Upper lobe of right lung (tissue), 1 donor: ENCODE data around the gene KRT32. TPM values are rescaled to one million over a fixed set of nuclear protein-coding genes. Genes with fewer than 3 reads are reported as not detected.

Source experiments
- ATAC-seq: fragments of 200-7000 bp; cut with Tn5 transposase; one replicate; pipeline ENCODE4 v1.9.1; 2020; ENCODE audit warnings: mild to moderate bottlenecking, moderate library complexity
- DNase-seq: peaks from one replicate; pipeline ENCODE4 v3.0.0-alpha.2; 2020
- H3K27ac ChIP-seq: fragments of 200-600 bp; one replicate; pipeline ENCODE4 v1.8.0; 2022
- H3K27me3 ChIP-seq: fragments of 200-600 bp; one replicate; pipeline ENCODE4 v1.8.0; 2022; ENCODE audit warnings: mild to moderate bottlenecking
- H3K36me3 ChIP-seq: fragments of 200-600 bp; one replicate; pipeline ENCODE4 v1.8.0; 2022
- H3K4me1 ChIP-seq: fragments of 200-600 bp; one replicate; pipeline ENCODE4 v1.8.0; 2022
- H3K4me3 ChIP-seq: fragments of 200-600 bp; one replicate; pipeline ENCODE4 v1.8.0; 2022; ENCODE audit warnings: mild to moderate bottlenecking
- H3K9me3 ChIP-seq: fragments of 200-600 bp; one replicate; pipeline ENCODE4 v1.8.0; 2022
- intact Hi-C: fragments of 100-400 bp; cut with DNase I; formaldehyde crosslinking; loops from one replicate; pipeline ENCODE4 v1.11.0; 2022
- total RNA-seq: library from RNA; stranded (reverse); fragmentation: NEBNext Ultra II Directional; extraction: Animal tissue kit (Norgen Biotek cat#: 25700); gene quantifications from one replicate; pipeline ENCODE4 v1.2.1, GENCODE V29; 2021
- TF ChIP-seq, protein P1 (sequence below): fragments of 200-600 bp; IDR thresholded peaks from one replicate; pipeline ENCODE4 v1.8.0; 2022; ENCODE audit warnings: antibody characterized with exemption
- donor health status: DM: no; HTN: yes; CAD: no; lungs with severe emphysema.

The KRT32 gene
- total RNA-seq, 1 donor from 2014 or later, result not detected

DNA sequence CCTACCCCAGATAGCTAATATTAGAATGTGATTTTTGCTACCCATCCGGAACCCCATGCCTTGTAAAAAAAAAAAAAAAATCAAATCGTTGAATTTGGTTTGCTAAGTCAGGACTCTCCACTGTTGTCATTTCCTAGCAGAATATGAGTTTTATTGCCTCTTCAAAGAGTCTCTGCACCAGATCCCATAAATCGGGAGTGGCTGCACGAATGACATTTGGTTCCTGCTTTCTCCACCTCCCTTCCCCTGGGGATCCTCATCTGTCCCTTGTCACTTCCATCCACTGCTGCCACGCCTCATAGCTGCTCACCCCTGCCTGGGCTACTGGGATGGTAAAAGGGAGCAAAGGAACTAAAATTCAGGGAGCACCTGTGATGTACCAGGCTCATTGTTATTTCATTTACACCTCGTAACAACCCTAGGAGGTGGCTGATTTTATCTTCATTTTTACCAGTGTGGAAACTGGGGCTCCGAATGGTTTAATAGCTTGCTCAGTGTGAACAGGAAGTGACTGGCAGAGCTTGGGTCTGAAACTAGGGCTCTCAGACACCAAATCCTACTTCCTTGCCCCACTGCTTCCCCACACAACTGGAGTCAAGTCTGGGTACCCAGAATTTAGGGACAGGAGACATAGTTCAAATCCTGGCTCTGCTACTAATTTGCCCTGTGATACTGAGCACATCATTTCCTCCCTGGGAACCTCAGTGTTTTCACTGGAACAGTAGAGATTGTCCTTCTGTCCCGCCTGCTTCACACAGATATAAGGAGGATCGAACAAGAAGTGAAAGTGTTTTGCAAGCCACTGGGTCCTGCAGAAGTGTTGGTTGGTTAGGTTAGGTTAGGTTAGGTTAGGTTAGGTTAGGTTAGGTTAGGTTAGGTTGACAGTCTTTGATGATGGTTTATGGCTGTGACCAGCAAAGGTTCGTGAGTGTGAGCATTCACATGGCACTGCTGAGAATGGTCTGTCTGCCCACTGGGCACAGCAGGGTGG lies 23.1 kb upstream of the KRT32 start:
- DNase-seq (no peak), ATAC-seq (peak; percentile 17)
- Histone ChIP-seq H3K27ac (no peak overlapping the region), H3K4me1 (no peaks in the 10 kb centered on the region), H3K27me3 (peaks cover 4% of the 10 kb centered on the region), H3K4me3 (no peak overlapping the region), H3K36me3 (no peaks in the 10 kb centered on the region), H3K9me3 (no peaks in the 10 kb centered on the region)
- TF ChIP-seq, protein P1, sequence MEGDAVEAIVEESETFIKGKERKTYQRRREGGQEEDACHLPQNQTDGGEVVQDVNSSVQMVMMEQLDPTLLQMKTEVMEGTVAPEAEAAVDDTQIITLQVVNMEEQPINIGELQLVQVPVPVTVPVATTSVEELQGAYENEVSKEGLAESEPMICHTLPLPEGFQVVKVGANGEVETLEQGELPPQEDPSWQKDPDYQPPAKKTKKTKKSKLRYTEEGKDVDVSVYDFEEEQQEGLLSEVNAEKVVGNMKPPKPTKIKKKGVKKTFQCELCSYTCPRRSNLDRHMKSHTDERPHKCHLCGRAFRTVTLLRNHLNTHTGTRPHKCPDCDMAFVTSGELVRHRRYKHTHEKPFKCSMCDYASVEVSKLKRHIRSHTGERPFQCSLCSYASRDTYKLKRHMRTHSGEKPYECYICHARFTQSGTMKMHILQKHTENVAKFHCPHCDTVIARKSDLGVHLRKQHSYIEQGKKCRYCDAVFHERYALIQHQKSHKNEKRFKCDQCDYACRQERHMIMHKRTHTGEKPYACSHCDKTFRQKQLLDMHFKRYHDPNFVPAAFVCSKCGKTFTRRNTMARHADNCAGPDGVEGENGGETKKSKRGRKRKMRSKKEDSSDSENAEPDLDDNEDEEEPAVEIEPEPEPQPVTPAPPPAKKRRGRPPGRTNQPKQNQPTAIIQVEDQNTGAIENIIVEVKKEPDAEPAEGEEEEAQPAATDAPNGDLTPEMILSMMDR, result no peak
- intact Hi-C loops, result no loop called here

DNA sequence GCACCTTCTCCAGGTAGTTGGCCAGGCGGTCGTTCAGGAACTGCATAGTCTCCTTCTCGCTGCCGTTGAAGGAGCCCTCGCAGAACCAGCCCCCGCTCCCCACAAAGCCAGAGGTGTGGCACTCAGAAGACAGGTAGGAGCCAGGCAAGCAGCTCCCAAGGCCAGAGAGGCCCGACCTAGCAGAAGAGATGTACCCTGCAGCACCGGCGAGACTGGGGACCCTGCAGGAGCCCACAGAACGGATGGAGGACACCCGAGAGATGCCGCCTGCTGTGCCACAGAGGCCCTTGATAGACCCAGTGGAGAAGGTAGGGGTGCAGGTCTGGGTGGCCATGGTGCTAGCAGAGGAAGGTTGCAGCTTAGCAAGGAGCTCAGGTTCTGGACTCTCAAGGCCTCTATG lies 22.3 kb upstream of the KRT32 start, which contains the start of gene KRT36:
Gene KRT36 (minus strand): TSS at position 380 of the 400 bp plus-strand sequence. CDS start 46 bp downstream, at position 334.
- no peaks in the 10 kb centered on the region for H3K4me1 ChIP-seq
- no peak within 1 kb of the TSS for H3K27ac ChIP-seq

GRCh38 chr17:41486809-41487530 lies 19.8 kb upstream of the KRT32 start:
- Histone ChIP-seq H3K36me3 (no peaks in the 10 kb centered on the region), H3K4me1 (no peaks in the 10 kb centered on the region), H3K9me3 (no peaks in the 10 kb centered on the region), H3K4me3 (no peak overlapping the region), H3K27ac (no peak overlapping the region), H3K27me3 (peaks cover 4% of the 10 kb centered on the region)
- ATAC-seq (peak; percentile 76), DNase-seq (peak; percentile 81)
- TF ChIP-seq, protein P1, result peak; percentile 49
- intact Hi-C loops, result no loop called here

More for the DNA sequence above, 22.3 kb upstream of the KRT32 start, which contains the start of gene KRT36:
- ATAC-seq (no peak), DNase-seq (no peak)
- peaks cover 4% of the 10 kb centered on the region for H3K27me3 ChIP-seq
- intact Hi-C loops, result no loop called here
- no peaks in the 10 kb centered on the region for H3K36me3 ChIP-seq
- TF ChIP-seq, protein P1, result no peak
- H3K9me3 ChIP-seq, result no peaks in the 10 kb centered on the region
- H3K4me3 ChIP-seq, result no peak within 1 kb of the TSS

DNA sequence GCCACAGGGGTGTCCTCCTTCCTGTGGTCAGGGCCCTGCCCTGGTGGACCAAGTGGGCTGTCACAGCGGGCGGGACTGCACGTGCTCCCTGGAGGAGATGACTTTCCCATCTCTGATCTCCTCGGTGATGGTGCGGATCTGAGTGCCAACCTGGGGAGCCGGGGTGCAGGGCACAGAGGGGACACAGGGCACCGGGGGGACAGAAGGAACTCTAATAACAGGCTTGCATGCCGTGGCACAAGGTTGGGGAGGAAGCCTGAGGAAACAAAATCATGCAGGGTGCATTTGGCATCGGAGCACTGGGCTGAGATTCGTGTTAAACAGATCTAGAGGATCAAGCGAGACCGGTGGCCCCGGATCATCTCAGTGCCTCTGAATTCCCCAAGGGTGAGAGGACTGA lies 19.1 kb upstream of the KRT32 start:
- TF ChIP-seq, protein P1, result no peak
- ATAC-seq (no peak), DNase-seq (no peak)
- H3K27me3 ChIP-seq, result peaks cover 4% of the 10 kb centered on the region
- no peaks in the 10 kb centered on the region for H3K9me3 ChIP-seq
- H3K4me3 ChIP-seq, result no peak overlapping the region
- no peak overlapping the region for H3K27ac ChIP-seq
- H3K36me3 ChIP-seq, result no peaks in the 10 kb centered on the region
- intact Hi-C loops, result no loop called here
- H3K4me1 ChIP-seq, result no peaks in the 10 kb centered on the region

GRCh38 chr17:41484920-41485904 lies 18.0 kb upstream of the KRT32 start:
- intact Hi-C loops, result no loop called here
- ATAC-seq (no peak), DNase-seq (peak; percentile 47)
- no peak overlapping the region for H3K4me3 ChIP-seq
- H3K4me1 ChIP-seq, result no peaks in the 10 kb centered on the region
- H3K9me3 ChIP-seq, result no peaks in the 10 kb centered on the region
- TF ChIP-seq, protein P1, result no peak
- no peaks in the 10 kb centered on the region for H3K36me3 ChIP-seq
- H3K27me3 ChIP-seq, result peaks cover 4% of the 10 kb centered on the region
- H3K27ac ChIP-seq, result no peak overlapping the region
